ENCODE data around the gene SREBF2. TPM values are rescaled to one million over a fixed set of nuclear protein-coding genes. Genes with fewer than 3 reads are reported as not detected.
"Not testable (repeated sequence)": the region's sequence is repeated elsewhere in the genome, so short reads cannot be mapped to it uniquely, and the experiment has no call there.

The SREBF2 gene
- total RNA-seq, 1 donor from 2014 or later, result 61.1 TPM

DNA sequence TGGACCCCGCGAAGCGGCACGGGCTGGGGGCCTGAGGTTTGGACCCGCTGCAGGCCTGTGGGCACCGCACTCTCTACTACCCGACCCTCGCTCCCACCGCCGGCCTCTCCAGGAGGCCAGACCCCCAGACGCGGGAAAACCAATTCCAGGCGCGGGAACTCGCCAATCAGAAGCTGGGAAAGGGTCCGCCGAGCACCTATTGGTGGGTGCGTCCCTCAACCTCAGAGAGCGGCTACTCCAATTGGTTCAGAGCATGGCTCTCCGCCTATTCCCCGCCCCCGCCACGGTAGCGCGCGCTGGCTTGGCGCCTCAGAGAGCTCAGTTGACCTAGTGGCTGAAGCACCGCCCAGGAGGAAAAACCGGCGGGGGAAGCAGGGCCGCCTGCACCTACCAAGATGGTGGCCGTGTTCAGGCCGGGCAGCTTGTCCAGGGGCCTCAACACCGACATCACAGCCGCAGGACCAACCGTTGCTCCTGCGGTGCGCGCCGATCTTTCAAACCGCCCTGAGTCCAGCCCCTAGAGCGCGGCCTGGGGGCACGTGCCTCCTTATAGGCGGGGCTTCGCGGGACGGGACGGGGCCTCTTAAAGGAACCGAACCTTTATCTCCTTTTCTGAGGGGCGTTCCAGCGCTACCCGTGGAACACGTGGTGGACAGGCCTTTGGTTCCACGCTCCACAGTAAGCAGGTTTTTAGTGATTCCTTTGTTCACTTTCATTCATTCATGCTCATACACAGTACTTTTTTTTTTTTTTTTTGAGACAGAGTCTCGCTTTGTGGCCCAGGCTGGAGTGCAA is 113.9 kb downstream of the SREBF2 start, which contains the start of gene CENPM:
Gene CENPM, minus strand, starts transcription at position 524 of the 795 bp plus-strand sequence. Its CDS starts 76 bp downstream, at position 448.
- no peak for DNase-seq (ENCODE audit: low read depth)
- H3K4me3 ChIP-seq (ENCODE audit: low read depth, low read length), result peak within 1 kb of the TSS; percentile 69
- no peak for TF ChIP-seq CTCF (conservative IDR thresholded peaks at IDR 0.05; ENCODE audit: low read depth, low read length)

- TF ChIP-seq CTCF (conservative IDR thresholded peaks at IDR 0.05; ENCODE audit: low read depth, low read length), result no peak
- DNase-seq (ENCODE audit: low read depth), result no peak
- H3K4me3 ChIP-seq (ENCODE audit: low read depth, low read length), result peak overlapping the region; percentile 69
Observed at GRCh38 chr22:41947424-41948080, 114.6 kb downstream of the SREBF2 start.

DNA sequence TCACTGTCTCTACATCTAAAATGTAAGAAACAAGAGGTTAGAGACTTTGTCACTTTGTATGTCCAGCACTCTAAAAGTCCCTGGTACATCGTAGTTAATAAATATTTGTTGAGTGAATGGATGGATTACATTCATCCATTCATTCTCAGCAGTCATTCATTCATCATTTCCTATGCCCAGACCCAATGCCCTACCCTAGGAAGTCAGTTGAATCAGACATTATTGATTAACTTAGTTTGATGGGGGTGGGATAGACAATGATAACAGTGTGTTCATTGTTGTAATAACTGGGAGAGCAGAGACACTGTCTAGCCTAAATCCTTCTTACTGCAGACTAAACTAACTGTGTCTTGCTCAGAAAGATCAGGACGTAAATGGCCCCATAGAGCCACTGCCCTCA is 115.2 kb downstream of the SREBF2 start:
- DNase-seq (ENCODE audit: low read depth), result no peak
- no peak overlapping the region for H3K4me3 ChIP-seq (ENCODE audit: low read depth, low read length)
- TF ChIP-seq CTCF (conservative IDR thresholded peaks at IDR 0.05; ENCODE audit: low read depth, low read length), result no peak

DNA sequence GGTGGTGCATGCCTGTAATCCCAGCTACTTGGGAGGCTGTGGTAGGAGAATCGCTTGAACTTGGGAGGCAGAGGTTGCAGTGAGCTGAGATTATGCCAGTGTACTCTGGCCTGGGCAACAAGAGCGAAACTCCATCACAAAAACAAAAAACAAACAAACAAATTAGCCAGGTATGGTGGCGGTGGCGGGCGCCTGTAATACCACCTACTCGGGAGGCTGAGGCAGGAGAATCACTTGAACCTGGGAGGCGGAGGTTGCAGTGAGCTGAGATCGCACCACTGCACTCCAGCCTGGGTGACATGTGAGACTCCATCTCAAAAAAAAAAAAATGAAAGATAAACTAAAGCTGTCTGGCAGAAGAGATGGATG is 116.0 kb downstream of the SREBF2 start:
- not testable (repeated sequence) for H3K4me3 ChIP-seq (ENCODE audit: low read depth, low read length); DNase-seq (ENCODE audit: low read depth)

GRCh38 chr22:41949297-41949965 is 116.5 kb downstream of the SREBF2 start:
- DNase-seq (ENCODE audit: low read depth), result no peak
- H3K4me3 ChIP-seq (ENCODE audit: low read depth, low read length), result no peak overlapping the region
- TF ChIP-seq CTCF (conservative IDR thresholded peaks at IDR 0.05; ENCODE audit: low read depth, low read length), result no peak

DNA sequence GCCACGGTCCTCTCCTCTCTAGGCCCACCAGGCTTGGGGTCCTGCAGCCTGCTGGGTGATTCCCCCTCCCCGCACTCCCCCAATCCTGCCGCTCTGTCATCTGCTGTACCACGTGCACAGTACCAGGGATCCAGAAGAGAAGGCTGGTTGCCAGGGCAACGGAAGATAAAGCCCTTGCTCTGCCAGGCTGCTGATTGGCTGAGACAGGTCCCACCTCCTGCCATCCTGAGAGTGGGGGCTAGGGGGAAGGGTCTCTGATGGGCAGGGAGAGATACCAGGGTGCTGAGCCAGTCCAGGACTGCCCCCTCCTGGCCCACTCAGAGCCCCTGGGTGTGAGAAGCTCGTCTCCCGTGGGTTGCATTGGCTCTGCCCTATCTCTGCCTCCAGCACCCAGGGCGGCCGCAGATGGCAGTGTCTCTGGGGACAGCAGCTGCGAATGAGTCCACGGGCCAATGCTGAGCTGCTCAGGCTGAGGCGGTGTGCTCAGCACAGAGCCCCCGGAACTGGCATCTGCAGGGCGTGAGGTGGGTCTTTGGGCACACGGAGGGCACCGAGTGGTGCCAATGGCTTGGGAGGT is 119.1 kb downstream of the SREBF2 start, which contains the start of gene SMIM45:
Gene SMIM45, plus strand, starts transcription at position 253 of the 577 bp plus-strand sequence.
- H3K4me3 ChIP-seq (ENCODE audit: low read depth, low read length), result no peak within 1 kb of the TSS
- DNase-seq (ENCODE audit: low read depth), result no peak
- no peak for TF ChIP-seq CTCF (conservative IDR thresholded peaks at IDR 0.05; ENCODE audit: low read depth, low read length)

- TF ChIP-seq CTCF (conservative IDR thresholded peaks at IDR 0.05; ENCODE audit: low read depth, low read length), result no peak
Observed at GRCh38 chr22:41952713-41953112, 119.8 kb downstream of the SREBF2 start.

More at GRCh38 chr22:41952713-41953112, 119.8 kb downstream of the SREBF2 start:
- no peak for DNase-seq (ENCODE audit: low read depth)
- H3K4me3 ChIP-seq (ENCODE audit: low read depth, low read length), result no peak overlapping the region

All from epithelial cell of proximal tubule (primary cell).